ENCODE results near the gene GNRHR. TPM values are rescaled to one million over a fixed set of nuclear protein-coding genes. Genes with fewer than 3 reads are reported as not detected.

Gene GNRHR
- total RNA-seq, 1 experiment from 2014 or later, result not detected

GRCh38 chr4:67749286-67749685 is 4.9 kb downstream of the GNRHR start:
- H3K4me3 ChIP-seq (ENCODE audit: low read depth, low read length), result no peak overlapping the region
- H3K4me1 ChIP-seq, result no peaks in the 10 kb centered on the region
- no peaks in the 10 kb centered on the region for H3K27me3 Mint-ChIP-seq (ENCODE audit: insufficient read depth, unreplicated experiment)
- no peaks in the 10 kb centered on the region for H3K36me3 ChIP-seq (ENCODE audit: control insufficient read depth, insufficient read depth, low read length)
- TF ChIP-seq, protein P1, sequence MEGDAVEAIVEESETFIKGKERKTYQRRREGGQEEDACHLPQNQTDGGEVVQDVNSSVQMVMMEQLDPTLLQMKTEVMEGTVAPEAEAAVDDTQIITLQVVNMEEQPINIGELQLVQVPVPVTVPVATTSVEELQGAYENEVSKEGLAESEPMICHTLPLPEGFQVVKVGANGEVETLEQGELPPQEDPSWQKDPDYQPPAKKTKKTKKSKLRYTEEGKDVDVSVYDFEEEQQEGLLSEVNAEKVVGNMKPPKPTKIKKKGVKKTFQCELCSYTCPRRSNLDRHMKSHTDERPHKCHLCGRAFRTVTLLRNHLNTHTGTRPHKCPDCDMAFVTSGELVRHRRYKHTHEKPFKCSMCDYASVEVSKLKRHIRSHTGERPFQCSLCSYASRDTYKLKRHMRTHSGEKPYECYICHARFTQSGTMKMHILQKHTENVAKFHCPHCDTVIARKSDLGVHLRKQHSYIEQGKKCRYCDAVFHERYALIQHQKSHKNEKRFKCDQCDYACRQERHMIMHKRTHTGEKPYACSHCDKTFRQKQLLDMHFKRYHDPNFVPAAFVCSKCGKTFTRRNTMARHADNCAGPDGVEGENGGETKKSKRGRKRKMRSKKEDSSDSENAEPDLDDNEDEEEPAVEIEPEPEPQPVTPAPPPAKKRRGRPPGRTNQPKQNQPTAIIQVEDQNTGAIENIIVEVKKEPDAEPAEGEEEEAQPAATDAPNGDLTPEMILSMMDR (IDR thresholded peaks at IDR 0.05; ENCODE audit: insufficient read depth in 1 of 2, low read depth in 1 of 2, low read length in 1 of 2, severe bottlenecking in 1 of 2, unreplicated experiment in 1 of 2), result no peak
- POLR2A ChIA-PET, result no interaction called here
- intact Hi-C loops (cut with micrococcal nuclease; ENCODE audit: unreplicated experiment), result loop anchor here (5.0 kb wide), 2 partner anchors 47 to 428 kb away; partner anchors contain the start of gene UBA6
- H3K36me3 Mint-ChIP-seq (ENCODE audit: insufficient read depth, unreplicated experiment), result no peaks in the 10 kb centered on the region
- CTCF ChIA-PET, result no interaction called here
- BruUV-seq (replicated peaks), result no TSS peak
- H3K4me1 Mint-ChIP-seq (ENCODE audit: low read depth, unreplicated experiment), result no peaks in the 10 kb centered on the region
- no peaks in the 10 kb centered on the region for H3K9me3 Mint-ChIP-seq (ENCODE audit: unreplicated experiment)
- no peaks in the 10 kb centered on the region for H3K27me3 ChIP-seq (replicated peaks; ENCODE audit: control insufficient read depth, insufficient read depth, low read length)
- no peak for DNase-seq
- H3K4me3 Mint-ChIP-seq (ENCODE audit: unreplicated experiment), result no peak overlapping the region
- no peaks in the 10 kb centered on the region for H3K9me3 ChIP-seq
- H3K27ac Mint-ChIP-seq (ENCODE audit: unreplicated experiment), result no peak overlapping the region

DNA sequence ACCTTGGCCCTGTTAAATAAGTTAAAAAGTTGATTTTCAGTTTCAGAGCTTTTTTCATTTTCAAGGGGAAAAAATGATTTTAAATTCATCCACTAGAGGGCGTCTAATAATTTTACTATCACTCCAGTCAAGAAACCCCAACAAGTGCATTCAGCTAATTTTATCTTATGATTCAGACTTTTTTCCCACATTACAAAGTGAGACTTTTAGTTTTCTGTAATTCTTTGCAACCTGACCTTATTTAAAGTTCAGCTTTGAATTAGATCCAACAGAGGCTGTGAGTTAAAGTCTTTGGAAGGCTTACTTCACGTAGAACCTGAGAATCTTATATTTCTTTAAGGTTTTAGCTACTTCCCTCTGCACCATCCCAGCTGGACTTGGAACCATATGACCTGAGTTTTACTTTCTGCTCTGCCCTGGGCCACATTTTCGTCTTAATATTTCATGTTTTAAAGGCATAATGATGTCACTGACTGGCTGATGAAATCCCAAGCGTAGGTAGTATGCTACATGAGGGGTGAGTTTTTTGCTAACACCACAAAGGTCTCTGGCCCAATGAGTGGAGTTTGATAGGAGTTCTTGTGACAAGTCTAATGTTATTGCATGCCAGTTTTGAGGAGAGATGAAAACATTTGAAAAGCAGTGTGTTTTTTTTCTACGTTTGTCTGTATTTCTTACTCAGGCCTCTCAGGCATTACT is 7.2 kb downstream of the GNRHR start:
- no peaks in the 10 kb centered on the region for H3K36me3 ChIP-seq (ENCODE audit: control insufficient read depth, insufficient read depth, low read length)
- H3K27me3 ChIP-seq (replicated peaks; ENCODE audit: control insufficient read depth, insufficient read depth, low read length), result no peaks in the 10 kb centered on the region
- H3K9me3 Mint-ChIP-seq (ENCODE audit: unreplicated experiment), result no peaks in the 10 kb centered on the region
- no TSS peak for BruUV-seq (replicated peaks)
- no peaks in the 10 kb centered on the region for H3K4me1 ChIP-seq
- no peak overlapping the region for H3K4me3 ChIP-seq (ENCODE audit: low read depth, low read length)
- TF ChIP-seq, protein P1 (IDR thresholded peaks at IDR 0.05; ENCODE audit: insufficient read depth in 1 of 2, low read depth in 1 of 2, low read length in 1 of 2, severe bottlenecking in 1 of 2, unreplicated experiment in 1 of 2), result peak in 1 of 2 experiments; percentile 52
- POLR2A ChIA-PET, result interaction anchor here (0.9 kb wide), 1 partner anchor 46 kb away, joined by 3 read pairs; the partner anchor contains the start of gene UBA6
- no peaks in the 10 kb centered on the region for H3K9me3 ChIP-seq
- H3K27me3 Mint-ChIP-seq (ENCODE audit: insufficient read depth, unreplicated experiment), result no peaks in the 10 kb centered on the region
- H3K27ac Mint-ChIP-seq (ENCODE audit: unreplicated experiment), result no peak overlapping the region
- no peak overlapping the region for H3K4me3 Mint-ChIP-seq (ENCODE audit: unreplicated experiment)
- no peaks in the 10 kb centered on the region for H3K36me3 Mint-ChIP-seq (ENCODE audit: insufficient read depth, unreplicated experiment)
- H3K4me1 Mint-ChIP-seq (ENCODE audit: low read depth, unreplicated experiment), result no peaks in the 10 kb centered on the region
- CTCF ChIA-PET, result interaction anchor here (0.5 kb wide), 1 partner anchor 521 kb away, joined by 3 read pairs; no protein-coding TSS in a partner anchor
- DNase-seq, result peak in 1 of 2 experiments; percentile 8
- intact Hi-C loops (cut with micrococcal nuclease; ENCODE audit: unreplicated experiment), result loop anchor here (2.0 to 5.0 kb wide), 3 partner anchors 45 to 430 kb away; partner anchors contain the start of gene UBA6

- TF ChIP-seq, protein P1 (IDR thresholded peaks at IDR 0.05; ENCODE audit: insufficient read depth in 1 of 2, low read depth in 1 of 2, low read length in 1 of 2, severe bottlenecking in 1 of 2, unreplicated experiment in 1 of 2), result no peak
- Histone ChIP-seq H3K36me3 (ENCODE audit: control insufficient read depth, insufficient read depth, low read length) (no peaks in the 10 kb centered on the region), H3K4me1 (no peaks in the 10 kb centered on the region), H3K4me3 (ENCODE audit: low read depth, low read length) (no peak overlapping the region), H3K9me3 (no peaks in the 10 kb centered on the region), H3K27me3 (replicated peaks; ENCODE audit: control insufficient read depth, insufficient read depth, low read length) (no peaks in the 10 kb centered on the region)
- Mint-ChIP-seq H3K27me3 (ENCODE audit: insufficient read depth, unreplicated experiment) (no peaks in the 10 kb centered on the region), H3K36me3 (ENCODE audit: insufficient read depth, unreplicated experiment) (no peaks in the 10 kb centered on the region), H3K4me3 (ENCODE audit: unreplicated experiment) (no peak overlapping the region), H3K9me3 (ENCODE audit: unreplicated experiment) (no peaks in the 10 kb centered on the region), H3K4me1 (ENCODE audit: low read depth, unreplicated experiment) (no peaks in the 10 kb centered on the region), H3K27ac (ENCODE audit: unreplicated experiment) (no peak overlapping the region)
- intact Hi-C loops (cut with micrococcal nuclease; ENCODE audit: unreplicated experiment), result loop anchor here (5.0 kb wide), 2 partner anchors 42 to 433 kb away; partner anchors contain the start of gene UBA6
- no peak for DNase-seq
- POLR2A ChIA-PET, result no interaction called here
- BruUV-seq (replicated peaks), result no TSS peak
- CTCF ChIA-PET, result no interaction called here
These were observed 9.5 kb downstream of the GNRHR start for GRCh38 chr4:67744561-67745283.

Data from Caco-2 (cell line).